ENCODE data around the gene RNF217. TPM values are rescaled to one million over a fixed set of nuclear protein-coding genes. Genes with fewer than 3 reads are reported as not detected.
"Not testable (repeated sequence)": the region's sequence is repeated elsewhere in the genome, so short reads cannot be mapped to it uniquely, and the experiment has no call there.

The RNF217 gene
- total and polyA plus RNA-seq, 7 donors, result 2.3 to 22.5 (median 11.5) TPM

DNA sequence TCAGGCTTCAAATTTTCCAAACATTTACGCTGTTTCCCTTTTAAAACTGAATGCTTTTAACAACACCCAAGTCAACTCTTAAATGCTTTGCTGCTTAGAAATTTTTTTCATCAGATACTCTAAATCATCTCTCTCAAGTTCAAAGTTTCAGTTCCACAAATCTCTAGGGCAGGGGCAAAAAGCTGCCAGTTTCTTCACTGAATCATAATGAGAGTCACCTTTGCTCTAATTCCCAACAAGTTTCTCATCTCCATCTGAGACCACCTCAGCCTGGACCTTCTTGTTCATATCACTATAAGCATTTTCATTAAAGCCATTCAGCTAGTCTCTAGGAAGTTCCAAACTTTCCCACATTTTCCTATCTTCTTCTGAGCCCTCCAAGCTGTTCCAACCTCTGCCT, 69.1 kb downstream of the RNF217 start:
- Histone ChIP-seq H3K4me3 (no peak overlapping the region), H3K36me3 (ENCODE audit: insufficient read depth in 1 of 2, low read depth in 1 of 2) (no peaks in the 10 kb centered on the region), H3K27ac (no peak overlapping the region), H3K9me3 (peaks cover 8% of the 10 kb centered on the region), H3K4me1 (no peaks in the 10 kb centered on the region), H3K27me3 (ENCODE audit: insufficient read depth in 3 of 3, low read length in 2 of 3) (no peaks in the 10 kb centered on the region)
- intact Hi-C loops (cut with DNase I), result no loop called here
- no peak for ATAC-seq
- TF ChIP-seq, protein P1, sequence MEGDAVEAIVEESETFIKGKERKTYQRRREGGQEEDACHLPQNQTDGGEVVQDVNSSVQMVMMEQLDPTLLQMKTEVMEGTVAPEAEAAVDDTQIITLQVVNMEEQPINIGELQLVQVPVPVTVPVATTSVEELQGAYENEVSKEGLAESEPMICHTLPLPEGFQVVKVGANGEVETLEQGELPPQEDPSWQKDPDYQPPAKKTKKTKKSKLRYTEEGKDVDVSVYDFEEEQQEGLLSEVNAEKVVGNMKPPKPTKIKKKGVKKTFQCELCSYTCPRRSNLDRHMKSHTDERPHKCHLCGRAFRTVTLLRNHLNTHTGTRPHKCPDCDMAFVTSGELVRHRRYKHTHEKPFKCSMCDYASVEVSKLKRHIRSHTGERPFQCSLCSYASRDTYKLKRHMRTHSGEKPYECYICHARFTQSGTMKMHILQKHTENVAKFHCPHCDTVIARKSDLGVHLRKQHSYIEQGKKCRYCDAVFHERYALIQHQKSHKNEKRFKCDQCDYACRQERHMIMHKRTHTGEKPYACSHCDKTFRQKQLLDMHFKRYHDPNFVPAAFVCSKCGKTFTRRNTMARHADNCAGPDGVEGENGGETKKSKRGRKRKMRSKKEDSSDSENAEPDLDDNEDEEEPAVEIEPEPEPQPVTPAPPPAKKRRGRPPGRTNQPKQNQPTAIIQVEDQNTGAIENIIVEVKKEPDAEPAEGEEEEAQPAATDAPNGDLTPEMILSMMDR (IDR thresholded peaks at IDR 0.05), result no peak
- 92 to 97% (median 96%) methylated on average over 1 of the region's 1 CpG for WGBS, 3 donors
- DNase-seq, result no peak

DNA sequence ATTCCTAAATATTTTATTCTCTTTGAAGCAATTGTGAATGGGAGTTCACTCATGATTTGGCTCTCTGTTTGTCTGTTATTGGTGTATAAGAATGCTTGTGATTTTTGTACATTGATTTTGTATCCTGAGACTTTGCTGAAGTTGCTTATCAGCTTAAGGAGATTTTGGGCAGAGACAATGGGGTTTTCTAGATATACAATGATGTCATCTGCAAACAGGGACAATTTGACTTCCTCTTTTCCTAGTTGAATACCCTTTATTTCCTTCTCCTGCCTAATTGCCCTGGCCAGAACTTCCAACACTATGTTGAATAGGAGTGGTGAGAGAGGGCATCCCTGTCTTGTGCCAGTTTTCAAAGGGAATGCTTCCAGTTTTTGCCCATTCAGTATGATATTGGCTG, 72.7 kb downstream of the RNF217 start:
- H3K27me3 ChIP-seq (ENCODE audit: insufficient read depth in 3 of 3, low read length in 2 of 3); H3K4me1 ChIP-seq; H3K9me3 ChIP-seq; ATAC-seq; H3K4me3 ChIP-seq; intact Hi-C loops (cut with DNase I); DNase-seq; H3K36me3 ChIP-seq (ENCODE audit: insufficient read depth in 1 of 2, low read depth in 1 of 2); H3K27ac ChIP-seq: not testable (repeated sequence)

DNA sequence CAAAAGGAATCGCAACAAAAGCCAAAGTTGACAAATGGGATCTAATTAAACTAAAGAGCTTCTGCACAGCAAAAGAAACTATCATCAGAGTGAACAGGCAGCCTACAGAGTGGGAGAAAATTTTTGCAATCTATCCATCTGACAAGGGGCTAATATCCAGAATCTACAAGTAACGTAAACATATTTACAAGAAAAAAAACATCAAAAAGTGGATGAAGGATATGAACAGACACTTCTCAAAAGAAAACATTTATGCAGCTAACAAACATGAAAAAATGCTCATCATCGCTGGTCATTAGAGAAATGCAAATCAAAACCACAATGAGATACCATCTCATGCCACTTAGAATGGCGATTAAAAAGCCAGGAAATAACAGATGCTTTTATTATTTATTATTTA, 74.2 kb downstream of the RNF217 start:
- 88 to 99% (median 95%) methylated on average over 4 of the region's 4 CpGs for WGBS, 3 donors
- H3K4me3 ChIP-seq; DNase-seq; H3K36me3 ChIP-seq (ENCODE audit: insufficient read depth in 1 of 2, low read depth in 1 of 2); H3K27me3 ChIP-seq (ENCODE audit: insufficient read depth in 3 of 3, low read length in 2 of 3); H3K9me3 ChIP-seq; H3K27ac ChIP-seq; ATAC-seq; H3K4me1 ChIP-seq; intact Hi-C loops (cut with DNase I): not testable (repeated sequence)

DNA sequence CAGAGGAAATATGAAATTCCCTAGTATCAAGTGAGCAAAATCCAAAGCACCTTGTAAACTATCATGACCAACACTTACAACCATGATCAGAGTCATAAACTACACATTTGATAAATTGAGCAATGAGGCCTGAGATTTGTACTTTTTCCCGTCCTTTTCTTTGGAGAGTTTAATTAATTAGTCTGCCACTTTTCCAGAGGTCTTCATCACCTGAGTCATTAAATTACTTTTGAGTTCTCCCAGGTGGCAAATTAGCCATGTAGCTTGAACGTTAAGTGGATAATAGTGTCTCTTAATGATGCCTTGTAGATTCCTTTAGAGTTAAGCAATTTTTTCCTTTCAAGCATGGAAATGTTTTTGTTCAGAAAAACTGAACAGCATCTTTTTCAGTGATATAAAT, 75.6 kb downstream of the RNF217 start:
- ATAC-seq, result no peak
- no peaks in the 10 kb centered on the region for H3K27me3 ChIP-seq (ENCODE audit: insufficient read depth in 3 of 3, low read length in 2 of 3)

DNA sequence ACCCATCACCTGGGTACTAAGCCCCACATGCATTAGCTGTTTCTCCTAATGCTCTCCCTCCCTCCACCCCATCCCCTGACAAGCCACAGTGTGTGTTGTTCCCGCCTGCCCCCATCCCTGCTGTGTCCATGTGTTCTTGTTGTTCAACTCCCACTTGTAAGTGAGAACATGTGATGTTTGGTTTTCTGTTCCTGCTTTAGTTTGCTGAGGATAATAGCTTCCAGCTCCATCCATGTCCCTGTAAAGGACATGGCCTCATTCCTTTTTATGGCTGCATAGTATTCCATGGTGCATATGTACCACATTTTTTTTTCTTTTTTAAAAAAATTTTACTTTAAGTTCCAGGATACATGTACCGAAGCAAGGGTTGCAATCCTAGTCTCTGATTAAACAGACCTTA, 76.7 kb downstream of the RNF217 start:
- H3K4me1 ChIP-seq, result no peaks in the 10 kb centered on the region
- 95 to 99% (median 99%) methylated on average over 2 of the region's 2 CpGs for WGBS, 3 donors
- H3K27ac ChIP-seq, result no peak overlapping the region
- H3K4me3 ChIP-seq, result no peak overlapping the region
- H3K36me3 ChIP-seq (ENCODE audit: insufficient read depth in 1 of 2, low read depth in 1 of 2), result no peaks in the 10 kb centered on the region
- DNase-seq (no peak), ATAC-seq (no peak)
- peaks cover 3% of the 10 kb centered on the region for H3K9me3 ChIP-seq
- no peaks in the 10 kb centered on the region for H3K27me3 ChIP-seq (ENCODE audit: insufficient read depth in 3 of 3, low read length in 2 of 3)
- TF ChIP-seq, protein P1 (IDR thresholded peaks at IDR 0.05), result no peak
- intact Hi-C loops (cut with DNase I), result no loop called here

More for the DNA sequence above, 75.6 kb downstream of the RNF217 start:
- no peak overlapping the region for H3K4me3 ChIP-seq
- H3K27ac ChIP-seq, result no peak overlapping the region
- WGBS, 3 donors, result 55 to 57% (median 57%) methylated on average over 2 of the region's 2 CpGs
- H3K36me3 ChIP-seq (ENCODE audit: insufficient read depth in 1 of 2, low read depth in 1 of 2), result no peaks in the 10 kb centered on the region
- intact Hi-C loops (cut with DNase I), result no loop called here
- H3K4me1 ChIP-seq, result no peaks in the 10 kb centered on the region
- TF ChIP-seq, protein P1 (IDR thresholded peaks at IDR 0.05), result no peak
- DNase-seq, result no peak
- H3K9me3 ChIP-seq, result peaks cover 3% of the 10 kb centered on the region

DNA sequence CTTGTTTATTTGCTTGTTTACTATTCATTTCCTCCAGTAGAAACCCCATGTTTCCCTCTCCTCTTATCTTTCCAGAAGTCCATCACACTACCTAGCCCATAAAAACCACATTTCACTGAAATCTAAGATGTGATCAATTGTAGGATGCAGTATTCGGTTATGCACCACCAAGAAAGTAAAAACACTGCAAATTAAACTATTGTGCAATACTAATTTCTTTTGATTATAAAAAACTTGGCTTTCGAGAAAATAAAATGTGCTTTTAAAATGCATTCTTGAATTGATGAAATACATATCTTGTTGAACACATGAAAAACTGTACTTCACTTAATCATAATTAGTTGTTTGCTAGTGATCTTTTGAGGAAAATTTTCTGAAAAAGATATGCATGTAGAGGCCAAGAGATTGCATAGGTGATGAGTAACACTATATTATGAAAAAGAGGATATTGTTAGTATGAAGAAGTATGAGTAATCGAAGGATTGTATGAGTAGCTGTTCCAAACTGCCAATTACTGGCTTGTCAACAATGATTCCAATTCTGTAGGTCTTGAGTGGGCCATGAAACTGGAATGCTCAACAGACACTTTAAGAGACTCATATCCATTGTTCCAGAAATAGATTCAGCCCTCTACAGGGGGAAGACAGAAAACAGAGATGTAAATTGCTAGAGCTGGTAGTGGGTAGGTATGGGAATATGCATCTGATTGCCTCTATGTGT, 79.7 kb downstream of the RNF217 start:
- Histone ChIP-seq H3K4me3 (no peak overlapping the region), H3K9me3 (no peaks in the 10 kb centered on the region), H3K27ac (no peak overlapping the region), H3K4me1 (no peaks in the 10 kb centered on the region), H3K27me3 (ENCODE audit: insufficient read depth in 3 of 3, low read length in 2 of 3) (no peaks in the 10 kb centered on the region), H3K36me3 (ENCODE audit: insufficient read depth in 1 of 2, low read depth in 1 of 2) (peaks cover 0 to 19% of the 10 kb centered on the region in 2 donors)
- DNase-seq, result no peak
- ATAC-seq, result no peak
- TF ChIP-seq, protein P1 (IDR thresholded peaks at IDR 0.05), result no peak
- intact Hi-C loops (cut with DNase I), result no loop called here
- 88 to 93% (median 88%) methylated on average over 3 of the region's 3 CpGs for WGBS, 3 donors
